HepG2 (cell line): Measurements from ENCODE around the gene CDH22. TPM values are rescaled to one million over a fixed set of nuclear protein-coding genes. Genes with fewer than 3 reads are reported as not detected.

Source experiments
- ARHGAP35 ChIP-seq: sonication (generic); formaldehyde crosslinking; IDR thresholded peaks from 2 replicates; pipeline ENCODE4 v1.9.0; 2022; ENCODE audit warnings: mild to moderate bottlenecking, inconsistent platforms, moderate library complexity, missing genetic modification reagents, borderline replicate concordance
- DNMT3B ChIP-seq: conservative IDR thresholded peaks from 2 replicates; pipeline ENCODE4 v1.6.1; 2016; ENCODE audit warnings: missing biosample characterization, control low read depth
- FOXA3 ChIP-seq: IDR thresholded peaks from 2 replicates; pipeline ENCODE4 v1.6.1; 2016; ENCODE audit warnings: missing genetic modification reagents, missing compliant biosample characterization
- KDM5A ChIP-seq: fragments of 200-600 bp; sonication (generic); IDR thresholded peaks from 2 replicates; pipeline ENCODE4 v1.7.0; 2018; ENCODE audit warnings: antibody characterized with exemption, mild to moderate bottlenecking, low read length, borderline replicate concordance
- KLF15 ChIP-seq: sonication (generic); formaldehyde crosslinking; IDR thresholded peaks from 2 replicates; pipeline ENCODE4 v1.8.1; 2023; ENCODE audit warnings: borderline replicate concordance, mild to moderate bottlenecking, inconsistent platforms, missing genetic modification reagents, mixed read lengths
- MAZ ChIP-seq, 2 experiments: sonication (generic) in 1 of 2; formaldehyde crosslinking in 1 of 2; IDR thresholded peaks; 2 replicates each; pipeline versions ENCODE4 v1.5.0 to v1.6.1; 2012 to 2020; ENCODE audit warnings: low read depth in 2 of 2, mild to moderate bottlenecking in 2 of 2, borderline replicate concordance in 1 of 2, improper control_type of control experiment in 1 of 2, low read length in 1 of 2, missing genetic modification reagents in 1 of 2, moderate library complexity in 1 of 2
- PCBP2 ChIP-seq: fragments of 200-400 bp; formaldehyde crosslinking; optimal IDR thresholded peaks from 2 replicates; pipeline ENCODE3; 2018; ENCODE audit warnings: low read length, low read depth; ENCODE audit not compliant: poor library complexity, severe bottlenecking
- SALL2 ChIP-seq: sonication (generic); formaldehyde crosslinking; IDR thresholded peaks from 2 replicates; pipeline ENCODE4 v1.8.1; 2023; ENCODE audit warnings: mild to moderate bottlenecking, missing genetic modification reagents, inconsistent platforms
- SOX13 ChIP-seq, 3 experiments: fragments of 450-650 bp in 1 of 3; sonication (generic) in 1 of 3; formaldehyde crosslinking in 1 of 3; IDR thresholded peaks in 2 of 3; conservative IDR thresholded peaks in 1 of 3; 2 replicates each; pipeline versions ENCODE4 v1.5.0 to v1.6.1; 2016 to 2020; ENCODE audit warnings: antibody characterized with exemption in 1 of 3, mild to moderate bottlenecking in 1 of 3, missing compliant biosample characterization in 1 of 3, missing genetic modification reagents in 1 of 3, moderate library complexity in 1 of 3
- TEAD2 ChIP-seq: sonication (generic); formaldehyde crosslinking; IDR thresholded peaks from 2 replicates; pipeline ENCODE4 v1.9.0; 2021; ENCODE audit warnings: missing genetic modification reagents
- U2AF1 ChIP-seq: fragments of 200-400 bp; formaldehyde crosslinking; optimal IDR thresholded peaks from 2 replicates; pipeline ENCODE3; 2017; ENCODE audit warnings: mild to moderate bottlenecking, low read depth, low read length
- XBP1 ChIP-seq: sonication (generic); formaldehyde crosslinking; IDR thresholded peaks from 2 replicates; pipeline ENCODE4 v1.5.0; 2020; ENCODE audit warnings: missing genetic modification reagents
- ZBTB7A ChIP-seq: sonication (generic); formaldehyde crosslinking; IDR thresholded peaks from 2 replicates; pipeline ENCODE4 v1.8.0; 2022; ENCODE audit warnings: mild to moderate bottlenecking, missing genetic modification reagents
- ZFP36 ChIP-seq: fragments of 150-350 bp; IDR thresholded peaks from 2 replicates; pipeline ENCODE4 v1.6.1; 2018; ENCODE audit warnings: borderline replicate concordance, low read length, low read depth; ENCODE audit not compliant: partially characterized antibody
- ZNF33A ChIP-seq: sonication (generic); formaldehyde crosslinking; IDR thresholded peaks from 2 replicates; pipeline ENCODE4 v1.5.1; 2020; ENCODE audit warnings: missing genetic modification reagents, mild to moderate bottlenecking, moderate library complexity, borderline replicate concordance
- ZNF530 ChIP-seq: sonication (generic); formaldehyde crosslinking; IDR thresholded peaks from 2 replicates; pipeline ENCODE4 v1.5.0; 2020; ENCODE audit warnings: low read depth, mild to moderate bottlenecking, missing genetic modification reagents
- ZNF547 ChIP-seq: sonication (generic); formaldehyde crosslinking; IDR thresholded peaks from 2 replicates; pipeline ENCODE4 v1.5.1; 2020; ENCODE audit warnings: mild to moderate bottlenecking, missing genetic modification reagents
- ZNF713 ChIP-seq: sonication (generic); formaldehyde crosslinking; IDR thresholded peaks from 2 replicates; pipeline ENCODE4 v1.4.0; 2020; ENCODE audit warnings: mild to moderate bottlenecking, missing genetic modification reagents
- ZNF790 ChIP-seq: sonication (generic); formaldehyde crosslinking; IDR thresholded peaks from 2 replicates; pipeline ENCODE4 v1.8.0; 2022; ENCODE audit warnings: missing genetic modification reagents, mild to moderate bottlenecking, borderline replicate concordance
- ZNF891 ChIP-seq: sonication (generic); formaldehyde crosslinking; IDR thresholded peaks from 2 replicates; pipeline ENCODE4 v1.5.0; 2020; ENCODE audit warnings: mild to moderate bottlenecking, missing genetic modification reagents
- ZSCAN29 ChIP-seq: sonication (generic); formaldehyde crosslinking; conservative IDR thresholded peaks from 2 replicates; pipeline ENCODE4 v1.4.0; 2020; ENCODE audit warnings: mild to moderate bottlenecking, missing genetic modification reagents
- polyA plus RNA-seq, 8 experiments: library from polyadenylated mRNA; depleted of rRNA in 3 of 8; stranded (reverse) in 7 of 8; unstranded in 1 of 8; fragments of >200 nt; fragmentation: Illumina TruSeq in 4 of 8; extraction: Trizol in 4 of 8; gene quantifications; 2 replicates each; pipeline versions ENCODE4 v1.2.1 to v1.2.3, GENCODE V29; 2011 to 2016; ENCODE audit warnings: low read depth in 4 of 8, missing spikeins in 1 of 8, mixed read lengths in 1 of 8; ENCODE audit not compliant: insufficient read depth in 1 of 8
- total RNA-seq, 5 experiments: library from RNA; depleted of rRNA; stranded (reverse); fragments of >200 nt; fragmentation: Illumina TruSeq; extraction: Trizol; gene quantifications; 2 replicates each; pipeline ENCODE4 v1.2.3, GENCODE V29; 2016; ENCODE audit warnings: low read depth in 1 of 5
- TF ChIP-seq, protein P1 (sequence below): sonication (generic); formaldehyde crosslinking; IDR thresholded peaks from 2 replicates; pipeline ENCODE4 v1.8.0; 2022; ENCODE audit warnings: mild to moderate bottlenecking, missing genetic modification reagents, borderline replicate concordance
- TF ChIP-seq, protein P2 (sequence below): IDR thresholded peaks from 2 replicates; pipeline ENCODE4 v1.6.1; 2012; ENCODE audit warnings: low read depth, low read length, improper control_type of control experiment
- TF ChIP-seq, protein P3 (sequence below): sonication (generic); formaldehyde crosslinking; IDR thresholded peaks from 2 replicates; pipeline ENCODE4; 2020; ENCODE audit warnings: missing genetic modification reagents, mild to moderate bottlenecking, borderline replicate concordance

Gene CDH22
- total and polyA plus RNA-seq, 2 of the 13 experiments (the other 11 are each of a cell fraction or from before 2014, with no cell fraction given), result not detected

DNA sequence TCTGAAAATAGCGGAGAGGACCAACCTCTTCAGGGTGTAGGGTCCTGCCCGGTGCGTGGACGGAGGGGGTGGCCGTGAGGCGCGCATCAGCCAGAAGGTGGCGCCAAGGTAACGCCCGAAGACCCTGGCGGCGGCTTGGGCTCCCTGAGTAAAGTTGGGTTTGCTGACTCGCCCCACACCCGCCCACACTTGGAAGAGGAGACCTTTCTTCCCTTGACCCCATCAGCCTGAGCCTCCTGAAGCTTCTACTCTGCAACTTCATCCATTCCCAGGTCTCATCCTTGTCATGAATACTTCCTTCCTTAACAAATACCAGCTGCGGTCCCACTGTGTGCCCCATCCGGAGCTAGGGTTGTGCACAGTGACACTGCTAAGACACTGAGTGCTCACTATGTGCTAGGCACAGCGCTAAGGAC lies 175.6 kb downstream of the CDH22 start (continued):
- TF ChIP-seq, protein P1, sequence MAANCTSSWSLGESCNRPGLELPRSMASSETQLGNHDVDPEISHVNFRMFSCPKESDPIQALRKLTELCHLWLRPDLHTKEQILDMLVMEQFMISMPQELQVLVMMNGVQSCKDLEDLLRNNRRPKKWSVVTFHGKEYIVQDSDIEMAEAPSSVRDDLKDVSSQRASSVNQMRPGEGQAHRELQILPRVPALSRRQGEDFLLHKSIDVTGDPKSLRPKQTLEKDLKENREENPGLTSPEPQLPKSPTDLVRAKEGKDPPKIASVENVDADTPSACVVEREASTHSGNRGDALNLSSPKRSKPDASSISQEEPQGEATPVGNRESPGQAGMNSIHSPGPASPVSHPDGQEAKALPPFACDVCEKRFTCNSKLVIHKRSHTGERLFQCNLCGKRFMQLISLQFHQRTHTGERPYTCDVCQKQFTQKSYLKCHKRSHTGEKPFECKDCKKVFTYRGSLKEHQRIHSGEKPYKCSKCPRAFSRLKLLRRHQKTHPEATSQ (CRISPR knock-in tag), result no peak
- TF ChIP-seq U2AF1 (no peak), SALL2 (CRISPR knock-in tag) (peak; percentile 26; the same call in 1 of the 2 replicates), ZNF790 (CRISPR knock-in tag) (no peak), ARHGAP35 (CRISPR knock-in tag) (no peak), ZNF33A (CRISPR knock-in tag) (no peak), MAZ (IDR thresholded peaks at IDR 0.05; ENCODE audit: borderline replicate concordance, low read depth, low read length) (0 out of 2 replicates have a peak, but pooled peaks have one; percentile 23), MAZ (CRISPR knock-in tag; IDR thresholded peaks at IDR 0.05; ENCODE audit: low read depth) (peak; percentile 51; the same call in 1 of the 2 replicates), ZSCAN29 (CRISPR knock-in tag) (no peak), ZFP36 (no peak), XBP1 (no peak), ZNF530 (CRISPR knock-in tag) (0 out of 2 replicates have a peak, but pooled peaks have one; percentile 71), ZBTB7A (CRISPR knock-in tag) (no peak), ZNF713 (CRISPR knock-in tag) (no peak), KDM5A (no peak), FOXA3 (no peak; the same call in 1 of the 2 replicates), TEAD2 (no peak), DNMT3B (CRISPR knock-in tag) (no peak), ZNF891 (CRISPR knock-in tag) (0 out of 2 replicates have a peak, but pooled peaks have one; percentile 36), SOX13 (IDR thresholded peaks at IDR 0.05) (no peak), SOX13 (CRISPR knock-in tag; conservative IDR thresholded peaks at IDR 0.05 in 1 of 2, IDR thresholded peaks at IDR 0.05 in 1 of 2) (no peak), ZNF547 (CRISPR knock-in tag) (no peak), PCBP2 (no peak), KLF15 (CRISPR knock-in tag) (no peak)
- TF ChIP-seq, protein P2, sequence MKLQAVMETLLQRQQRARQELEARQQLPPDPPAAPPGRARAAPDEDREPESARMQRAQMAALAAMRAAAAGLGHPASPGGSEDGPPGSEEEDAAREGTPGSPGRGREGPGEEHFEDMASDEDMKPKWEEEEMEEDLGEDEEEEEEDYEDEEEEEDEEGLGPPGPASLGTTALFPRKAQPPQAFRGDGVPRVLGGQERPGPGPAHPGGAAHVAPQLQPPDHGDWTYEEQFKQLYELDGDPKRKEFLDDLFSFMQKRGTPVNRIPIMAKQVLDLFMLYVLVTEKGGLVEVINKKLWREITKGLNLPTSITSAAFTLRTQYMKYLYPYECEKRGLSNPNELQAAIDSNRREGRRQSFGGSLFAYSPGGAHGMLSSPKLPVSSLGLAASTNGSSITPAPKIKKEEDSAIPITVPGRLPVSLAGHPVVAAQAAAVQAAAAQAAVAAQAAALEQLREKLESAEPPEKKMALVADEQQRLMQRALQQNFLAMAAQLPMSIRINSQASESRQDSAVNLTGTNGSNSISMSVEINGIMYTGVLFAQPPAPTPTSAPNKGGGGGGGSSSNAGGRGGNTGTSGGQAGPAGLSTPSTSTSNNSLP, result no peak
- TF ChIP-seq, protein P3, sequence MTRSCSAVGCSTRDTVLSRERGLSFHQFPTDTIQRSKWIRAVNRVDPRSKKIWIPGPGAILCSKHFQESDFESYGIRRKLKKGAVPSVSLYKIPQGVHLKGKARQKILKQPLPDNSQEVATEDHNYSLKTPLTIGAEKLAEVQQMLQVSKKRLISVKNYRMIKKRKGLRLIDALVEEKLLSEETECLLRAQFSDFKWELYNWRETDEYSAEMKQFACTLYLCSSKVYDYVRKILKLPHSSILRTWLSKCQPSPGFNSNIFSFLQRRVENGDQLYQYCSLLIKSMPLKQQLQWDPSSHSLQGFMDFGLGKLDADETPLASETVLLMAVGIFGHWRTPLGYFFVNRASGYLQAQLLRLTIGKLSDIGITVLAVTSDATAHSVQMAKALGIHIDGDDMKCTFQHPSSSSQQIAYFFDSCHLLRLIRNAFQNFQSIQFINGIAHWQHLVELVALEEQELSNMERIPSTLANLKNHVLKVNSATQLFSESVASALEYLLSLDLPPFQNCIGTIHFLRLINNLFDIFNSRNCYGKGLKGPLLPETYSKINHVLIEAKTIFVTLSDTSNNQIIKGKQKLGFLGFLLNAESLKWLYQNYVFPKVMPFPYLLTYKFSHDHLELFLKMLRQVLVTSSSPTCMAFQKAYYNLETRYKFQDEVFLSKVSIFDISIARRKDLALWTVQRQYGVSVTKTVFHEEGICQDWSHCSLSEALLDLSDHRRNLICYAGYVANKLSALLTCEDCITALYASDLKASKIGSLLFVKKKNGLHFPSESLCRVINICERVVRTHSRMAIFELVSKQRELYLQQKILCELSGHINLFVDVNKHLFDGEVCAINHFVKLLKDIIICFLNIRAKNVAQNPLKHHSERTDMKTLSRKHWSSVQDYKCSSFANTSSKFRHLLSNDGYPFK (CRISPR knock-in tag), result peak; percentile 41; the same call in 1 of the 2 replicates
